ENCODE results near the gene MAP4.
"Not testable (repeated sequence)": the region's sequence is repeated elsewhere in the genome, so short reads cannot be mapped to it uniquely, and the experiment has no call there.

Gene MAP4

DNA sequence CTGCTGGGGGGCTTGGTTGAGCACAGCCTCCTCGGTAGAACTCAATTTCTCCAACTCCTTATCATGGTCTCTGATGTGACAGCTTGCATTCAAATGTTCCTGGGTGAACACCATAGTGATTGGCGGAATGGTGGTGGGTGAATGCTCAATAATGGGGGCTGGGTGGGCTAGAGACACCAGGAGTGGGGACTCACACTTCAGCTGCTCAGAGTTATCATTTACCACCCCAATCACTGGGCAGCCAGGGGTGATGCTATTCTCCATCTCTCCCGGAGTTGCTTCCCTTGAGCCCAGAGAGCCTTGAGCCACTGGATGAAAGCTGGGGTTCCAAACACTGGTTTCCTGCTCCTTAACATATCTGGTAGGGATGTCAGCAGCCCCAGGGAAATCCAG is 124.6 kb downstream of the MAP4 start:
- FAIRE-seq: no peak

- FAIRE-seq: no peak
Measured at GRCh38 chr3:47890828-47891612, 125.2 kb downstream of the MAP4 start.

DNA sequence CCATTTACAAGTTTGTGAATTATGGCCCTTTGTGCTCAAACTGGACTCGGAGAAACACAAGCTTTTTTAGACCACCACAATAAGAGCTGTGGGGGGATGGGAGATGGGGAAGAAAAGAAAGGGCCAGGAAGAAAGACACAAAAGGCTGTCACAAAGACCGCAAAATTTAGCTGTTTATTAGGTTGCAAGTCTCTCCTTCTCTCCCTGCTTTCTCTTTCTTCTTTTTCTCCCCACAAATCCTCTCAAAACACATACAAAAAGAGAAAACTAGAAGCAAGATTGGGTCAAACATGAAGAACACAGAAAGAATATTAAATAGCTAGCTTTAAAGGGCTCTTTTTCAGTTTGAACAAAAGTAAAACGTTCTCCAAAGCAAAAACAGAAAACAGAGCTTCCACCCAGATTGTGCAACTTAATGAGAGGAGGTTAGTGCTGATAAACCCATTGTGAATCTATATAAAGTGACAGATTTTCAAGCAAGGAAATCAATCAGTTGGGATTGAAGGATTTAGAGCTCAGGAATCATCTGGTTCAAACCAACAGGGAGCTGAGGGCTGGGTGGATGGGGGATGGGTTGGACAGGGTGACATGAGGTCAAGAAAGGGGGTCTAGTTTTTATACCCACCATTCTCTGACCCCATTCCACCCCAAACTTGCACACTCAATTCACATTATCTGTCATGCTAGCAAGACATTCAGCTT is 125.9 kb downstream of the MAP4 start:
- FAIRE-seq: no peak

DNA sequence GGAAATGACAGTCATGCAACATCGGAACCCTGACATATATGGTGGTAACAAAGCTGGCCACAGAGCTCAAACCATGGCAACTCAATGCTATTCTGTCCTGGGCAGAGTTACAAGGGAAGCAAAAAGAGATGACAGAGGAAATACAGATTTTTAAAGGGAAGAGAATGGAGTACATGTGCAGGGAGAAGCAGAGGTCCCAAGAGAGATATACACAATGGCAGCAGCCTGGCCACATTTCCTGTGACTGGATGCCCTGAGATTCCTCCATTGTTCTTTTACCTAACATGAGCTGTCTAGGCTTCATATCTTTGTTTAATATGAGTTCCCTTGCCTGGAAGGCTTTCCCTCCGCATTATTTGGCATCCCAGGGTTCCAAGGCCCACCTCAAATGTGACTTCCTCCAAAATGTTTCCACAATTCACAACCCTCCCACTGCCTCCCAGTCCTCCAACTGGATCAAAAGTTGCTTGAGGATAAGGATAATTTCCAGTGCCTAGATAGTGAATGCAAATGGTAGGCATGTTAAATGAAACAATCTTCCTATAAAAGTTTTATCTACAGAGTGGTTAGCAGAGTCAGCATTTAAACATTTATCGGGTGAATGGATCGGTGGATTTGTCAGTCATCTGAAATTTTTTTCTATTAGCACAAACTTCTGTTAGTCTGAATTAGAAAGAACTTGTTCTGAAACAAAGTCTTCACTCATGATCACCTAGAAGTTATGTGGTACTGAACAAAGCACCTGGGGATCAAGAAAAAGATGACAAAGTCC is 127.0 kb downstream of the MAP4 start:
- no peak for FAIRE-seq

- not testable (repeated sequence) for FAIRE-seq
Measured at GRCh38 chr3:47887991-47888390, 128.2 kb downstream of the MAP4 start.

DNA sequence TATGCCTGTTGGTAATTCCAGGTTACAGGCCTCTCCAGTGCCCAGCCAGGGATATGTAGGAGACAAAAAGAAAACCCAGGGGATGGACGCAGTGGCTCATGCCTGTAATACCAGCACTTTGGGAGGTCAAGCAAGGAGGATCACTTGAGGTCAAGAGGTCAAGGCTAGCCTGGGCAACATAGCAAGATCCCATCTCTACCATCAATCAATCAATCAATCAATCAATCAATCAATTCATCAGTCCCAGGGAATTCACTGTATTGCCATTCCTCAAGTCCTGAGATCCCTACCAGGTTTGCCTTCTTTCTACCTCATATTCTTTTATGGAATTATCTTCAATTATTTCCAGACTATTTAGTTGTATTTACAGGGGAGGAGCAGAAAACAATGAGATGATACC is 131.0 kb downstream of the MAP4 start:
- FAIRE-seq: no peak

DNA sequence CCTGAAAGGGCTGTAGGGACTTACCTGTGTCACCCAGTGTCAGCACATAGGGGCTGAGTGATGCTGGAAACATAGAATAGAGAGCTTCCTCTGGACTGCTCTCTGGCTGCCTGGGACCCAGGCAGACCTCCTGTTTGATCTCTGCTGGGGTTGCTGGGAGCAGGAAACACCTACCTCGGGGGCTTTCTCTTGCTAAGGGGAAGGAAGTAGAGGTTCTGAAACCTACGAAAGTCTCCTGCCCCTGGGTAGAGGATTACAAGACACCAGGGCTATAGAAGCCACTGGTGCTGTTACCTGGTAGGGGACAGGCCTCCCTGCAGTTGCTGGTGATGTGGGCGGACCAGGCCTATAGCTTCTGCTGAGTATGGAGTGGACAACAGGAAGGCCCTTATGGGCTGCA is 131.6 kb downstream of the MAP4 start:
- FAIRE-seq: no peak

GRCh38 chr3:47882338-47882737 is 133.9 kb downstream of the MAP4 start:
- FAIRE-seq: no peak

DNA sequence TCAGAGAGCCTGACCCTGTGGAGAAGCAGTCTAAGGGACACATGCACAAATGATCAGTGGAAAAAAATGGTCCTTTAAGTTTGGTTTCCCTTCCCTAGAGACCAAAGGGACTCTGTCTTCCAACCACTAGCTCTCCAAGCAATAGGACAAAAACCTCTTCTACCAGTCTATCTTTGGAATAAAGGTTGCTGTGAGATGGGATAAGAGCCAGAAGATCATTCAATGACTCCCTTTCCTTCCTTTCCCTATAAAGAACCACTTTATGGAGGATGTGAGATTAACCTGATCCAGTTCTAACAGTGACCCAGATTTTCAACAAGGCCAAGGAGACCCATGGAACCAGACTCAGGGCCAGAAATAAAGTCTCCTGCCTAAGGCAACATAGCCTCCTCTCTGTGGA is 138.5 kb downstream of the MAP4 start:
- FAIRE-seq: no peak

- no peak for FAIRE-seq
Measured at GRCh38 chr3:47877290-47877689, 138.9 kb downstream of the MAP4 start.

DNA sequence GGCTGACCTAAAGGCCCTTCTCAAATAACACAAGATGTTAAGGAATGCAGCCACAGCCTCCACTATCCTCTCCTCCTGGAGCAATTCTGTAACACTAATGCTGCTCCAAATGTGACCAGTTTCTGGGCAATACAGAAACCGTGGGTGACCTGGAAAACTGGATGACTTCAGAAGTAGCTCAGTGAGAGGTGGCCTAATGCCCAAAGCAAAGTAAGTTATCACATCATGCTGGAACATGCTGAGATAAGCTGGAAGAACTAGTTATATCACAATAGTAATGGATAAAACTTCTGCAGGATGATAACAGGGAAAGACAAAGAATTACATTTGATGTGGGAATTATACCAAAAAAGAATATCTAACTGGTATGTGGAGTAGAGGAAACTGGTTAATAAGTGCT is 141.3 kb downstream of the MAP4 start:
- FAIRE-seq: no peak

DNA sequence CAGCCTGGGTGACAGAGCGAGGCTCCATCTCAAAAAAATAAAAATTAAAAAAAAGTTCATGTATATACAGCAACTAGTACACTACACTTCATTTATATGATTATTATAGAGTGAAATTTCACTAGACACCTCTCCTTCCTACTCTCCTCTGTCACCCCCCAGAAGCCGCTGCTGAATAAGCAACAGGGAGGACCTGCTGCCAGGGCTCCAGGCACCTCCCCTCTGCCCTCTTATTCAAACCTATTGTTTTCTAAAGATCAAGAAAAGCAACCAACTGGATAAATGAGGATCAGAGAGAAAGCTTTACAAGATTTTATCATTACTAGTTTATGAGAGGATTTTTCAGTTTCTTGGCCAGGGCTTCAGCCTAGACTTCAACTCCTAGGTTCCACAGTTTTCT is 141.8 kb downstream of the MAP4 start:
- no peak for FAIRE-seq

- no peak for FAIRE-seq
Measured at GRCh38 chr3:47872916-47873315, 143.3 kb downstream of the MAP4 start.

GRCh38 chr3:47871389-47871788 is 144.8 kb downstream of the MAP4 start:
- FAIRE-seq: no peak

DNA sequence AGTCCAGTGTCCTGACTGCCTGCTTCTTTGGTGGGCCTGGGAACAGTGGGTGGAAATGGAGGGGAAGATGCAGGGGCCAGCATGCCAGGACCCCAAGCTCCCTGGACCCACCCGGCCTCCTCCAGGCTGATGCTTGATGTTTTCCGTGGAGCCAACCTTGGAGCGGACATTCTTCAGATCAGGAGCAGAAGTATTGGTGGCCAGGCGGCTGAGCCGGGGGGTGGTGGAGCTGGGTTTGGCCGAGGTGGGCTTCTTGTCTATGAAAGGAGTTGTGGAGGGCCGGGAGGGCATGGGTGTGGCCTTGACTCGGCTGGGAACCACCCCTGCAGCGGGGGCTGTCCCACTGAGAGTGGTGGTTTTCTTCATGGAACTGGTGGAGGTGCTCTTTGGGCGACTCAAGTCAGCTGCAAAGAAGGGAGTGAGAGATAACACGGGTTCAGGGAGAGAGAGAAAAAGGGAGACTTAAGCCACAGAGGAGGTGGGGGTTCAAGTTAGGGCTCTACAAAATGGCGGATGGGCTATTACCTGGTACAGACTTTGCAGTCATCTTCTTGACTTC is 145.4 kb downstream of the MAP4 start:
- no peak for FAIRE-seq

- FAIRE-seq: no peak
Measured at GRCh38 chr3:47870156-47870555, 146.1 kb downstream of the MAP4 start.

- FAIRE-seq: no peak
Measured at GRCh38 chr3:47868306-47868705, 147.9 kb downstream of the MAP4 start.

- no peak for FAIRE-seq
Measured at GRCh38 chr3:47867451-47868044, 148.7 kb downstream of the MAP4 start.

GRCh38 chr3:47865192-47865591 is 151.0 kb downstream of the MAP4 start:
- FAIRE-seq: no peak

- no peak for FAIRE-seq
Measured at GRCh38 chr3:47863391-47864128, 152.7 kb downstream of the MAP4 start.

DNA sequence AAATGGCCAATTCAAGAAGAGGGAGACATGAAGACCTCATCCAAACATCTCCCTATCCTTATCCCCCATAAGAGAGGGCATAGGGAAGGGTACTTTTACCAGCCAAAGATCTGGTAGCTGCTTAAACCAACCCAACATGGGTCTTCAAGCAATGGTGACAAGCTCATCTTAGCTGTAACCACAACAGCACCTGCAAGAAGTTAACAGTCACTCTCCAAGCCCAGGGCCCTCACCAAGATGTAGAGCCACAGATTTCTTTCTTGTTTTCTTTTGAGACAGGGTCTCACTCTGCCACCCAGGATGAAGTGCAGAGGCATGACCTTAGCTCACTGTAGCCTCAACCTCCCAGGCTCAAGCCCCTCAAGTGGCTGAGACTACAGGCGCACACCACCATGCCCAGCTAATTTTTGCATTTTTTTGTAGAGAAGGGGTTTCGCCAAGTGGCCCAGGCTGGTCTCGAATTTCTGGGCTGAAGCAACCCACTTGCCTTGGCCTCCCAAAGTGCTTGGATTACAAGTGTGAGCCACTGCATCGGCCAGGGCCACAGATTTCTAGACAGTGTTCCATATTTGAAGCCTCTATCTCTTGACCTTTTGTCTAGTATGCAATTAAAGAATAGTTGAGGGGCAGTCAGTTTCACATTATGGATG is 156.1 kb downstream of the MAP4 start:
- no peak for FAIRE-seq

DNA sequence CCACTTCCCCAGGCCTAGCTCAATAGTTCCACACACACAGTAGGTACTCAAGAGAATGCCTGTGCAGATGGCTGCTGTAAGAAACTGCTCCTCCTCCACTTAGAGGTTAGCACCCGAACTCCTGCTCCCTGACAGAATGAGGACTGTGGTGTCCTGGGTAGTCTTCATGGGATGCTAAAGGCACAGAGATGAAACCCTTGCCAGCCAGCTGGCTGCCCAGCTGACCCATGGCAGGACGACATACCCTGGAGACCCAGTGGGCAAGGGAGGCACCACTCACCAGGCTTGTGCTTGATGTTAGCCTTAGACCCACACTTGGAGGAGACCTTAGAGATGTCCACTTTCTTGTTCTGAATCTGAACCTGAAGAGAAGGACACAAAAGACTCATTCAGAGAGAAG is 159.1 kb downstream of the MAP4 start:
- no peak for FAIRE-seq

Data from colon (tissue), 2 donors.